ENCODE measurements around the gene CRLF3.
"Not testable (repeated sequence)": the region's sequence is repeated elsewhere in the genome, so short reads cannot be mapped to it uniquely, and the experiment has no call there.

CRLF3 gene

DNA sequence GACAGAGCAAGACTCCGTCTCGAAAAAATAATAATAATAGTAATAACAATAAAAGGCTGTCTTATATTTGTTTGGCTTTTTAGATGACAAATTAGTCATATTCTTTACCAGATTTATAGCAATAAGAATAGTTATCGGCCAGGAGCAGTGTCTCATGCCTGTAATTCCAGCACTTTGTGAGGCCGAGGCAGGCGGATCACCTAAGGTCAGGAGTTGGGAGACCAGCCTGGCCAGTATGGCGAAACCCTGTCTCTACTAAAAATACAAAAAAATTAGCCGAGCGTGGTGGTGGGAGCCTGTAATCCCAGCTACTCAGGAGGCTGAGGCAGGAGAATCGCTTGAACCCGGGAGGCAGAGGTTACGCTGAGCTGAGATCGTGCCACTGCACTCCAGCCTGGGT is 10.3 kb downstream of the CRLF3 start:
- not testable (repeated sequence) for DNase-seq

DNA sequence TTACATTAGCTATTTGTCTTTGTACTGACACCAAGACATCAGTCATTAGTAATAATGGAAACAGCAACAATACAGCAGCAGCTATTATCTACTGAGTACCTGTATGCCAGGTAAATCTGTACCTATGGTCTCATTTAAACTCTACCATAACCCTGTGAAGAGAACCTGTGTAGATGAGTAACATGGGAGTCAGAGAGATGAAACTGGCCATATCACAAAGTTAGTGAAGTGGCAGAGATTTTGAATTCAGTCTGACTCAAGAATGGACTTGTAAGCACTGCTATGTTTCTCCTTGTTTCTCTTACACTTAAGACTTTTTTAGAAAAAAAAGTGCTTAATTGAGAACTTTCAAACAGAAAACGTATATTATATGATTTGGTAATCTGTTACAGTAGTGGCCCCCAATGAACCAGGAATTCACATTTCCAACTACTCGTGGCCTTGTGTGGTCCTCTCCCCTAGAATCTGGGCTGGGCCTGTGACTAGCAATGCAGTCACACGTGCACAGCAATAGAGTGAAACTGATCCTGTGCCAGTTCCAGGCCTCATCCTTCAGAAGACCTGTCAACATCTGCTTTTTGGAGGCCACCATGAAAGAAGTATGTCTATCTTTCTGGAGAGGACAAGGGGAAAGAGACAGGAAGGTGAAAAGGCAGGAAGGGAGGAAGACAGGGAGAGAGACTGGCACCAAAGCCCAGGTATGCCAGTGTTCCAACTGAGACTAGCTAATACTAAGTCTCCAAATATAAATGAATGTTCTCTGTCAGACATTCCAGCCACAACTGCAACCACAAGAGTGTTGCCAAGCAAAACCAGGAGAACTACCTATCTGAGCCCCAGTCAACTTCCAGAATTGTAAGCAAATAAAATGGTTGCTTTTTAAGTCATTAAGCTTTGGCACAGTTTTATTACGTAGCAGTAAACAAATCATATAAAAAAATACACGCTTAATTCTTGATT is 12.0 kb downstream of the CRLF3 start:
- no peak for DNase-seq

DNA sequence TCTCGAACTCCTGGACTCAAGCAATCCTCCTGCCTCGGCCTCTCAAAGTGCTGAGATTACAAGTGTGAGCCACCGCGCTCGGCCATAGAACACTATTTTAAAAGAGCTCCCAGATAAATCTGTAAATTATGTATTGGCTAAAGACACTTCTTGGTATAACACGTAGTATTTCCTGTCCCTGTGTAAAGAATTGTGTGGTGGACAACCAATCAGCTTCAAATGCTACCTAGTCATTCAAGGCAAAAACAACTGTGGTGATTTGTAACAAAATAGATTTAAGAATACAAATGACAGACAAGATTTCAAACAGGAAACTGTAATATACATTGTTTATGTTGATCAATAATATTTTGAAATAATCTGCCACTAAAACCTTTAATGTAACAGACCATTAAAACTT is 14.6 kb downstream of the CRLF3 start:
- DNase-seq: no peak

DNA sequence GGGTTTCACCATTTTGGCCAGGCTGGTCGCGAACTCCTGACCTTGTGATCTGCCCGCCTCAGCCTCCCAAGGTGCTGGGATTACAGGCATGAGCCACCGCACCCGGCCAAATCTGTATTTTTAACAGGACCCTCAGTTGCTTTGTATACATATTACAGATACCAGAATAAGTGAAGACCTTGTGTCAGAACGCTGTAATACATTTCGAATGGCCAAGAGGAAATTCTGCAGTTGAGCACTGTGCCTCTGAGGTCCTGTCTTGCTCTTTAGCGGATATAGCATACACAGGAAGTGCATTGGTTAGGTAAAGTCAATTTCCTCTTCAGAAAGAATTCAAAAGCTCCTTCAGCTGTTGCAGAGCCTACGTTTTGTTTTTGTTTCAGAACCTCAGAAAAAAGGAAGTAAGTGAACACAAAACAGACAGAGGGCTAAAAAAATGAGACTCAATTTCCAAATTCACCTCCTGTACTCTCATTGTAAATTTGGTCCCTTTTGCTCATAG is 15.7 kb downstream of the CRLF3 start:
- DNase-seq: no peak

DNA sequence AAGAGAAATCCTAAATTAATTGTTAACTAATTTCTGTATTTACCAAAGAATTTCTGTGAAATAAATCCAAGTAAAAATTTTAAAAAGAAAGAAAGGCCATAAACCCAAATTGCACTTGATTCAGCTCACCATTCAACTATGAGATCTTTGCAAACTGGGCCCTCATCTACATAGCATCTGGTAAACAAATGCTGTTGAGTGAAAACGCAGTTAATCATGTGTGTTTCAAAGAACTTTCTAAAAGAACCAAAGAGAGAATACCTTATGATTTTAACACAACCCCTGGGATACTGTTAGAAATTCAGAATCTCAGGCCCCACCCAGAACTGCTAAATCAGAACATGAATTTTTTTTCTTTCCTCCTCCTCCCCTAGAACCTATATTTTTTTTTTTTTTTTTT is 16.6 kb downstream of the CRLF3 start:
- no peak for DNase-seq

DNA sequence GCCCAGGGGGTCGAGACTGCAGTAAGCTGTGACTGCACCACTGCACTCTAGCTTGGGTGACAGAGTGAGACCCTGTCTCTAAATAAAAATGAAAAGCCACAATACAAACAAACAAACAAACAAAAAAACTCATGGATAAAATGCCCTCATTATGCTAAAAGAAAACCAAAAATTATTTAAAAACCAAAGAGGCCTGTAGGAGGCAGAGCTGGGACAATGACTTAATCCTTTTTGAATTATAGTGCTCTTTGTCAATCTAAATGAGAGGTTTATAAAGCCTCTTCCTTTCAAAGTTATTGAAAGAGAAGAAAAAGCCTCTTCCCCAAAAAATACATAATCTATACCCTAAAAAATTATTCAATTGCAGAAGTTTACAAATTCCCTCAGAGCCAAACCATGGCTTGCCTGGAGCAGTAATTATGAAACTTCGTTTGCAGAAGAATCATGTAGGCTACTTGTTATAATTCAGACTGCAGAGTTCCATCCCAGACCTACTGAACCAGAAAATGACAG is 18.5 kb downstream of the CRLF3 start:
- no peak for DNase-seq

DNA sequence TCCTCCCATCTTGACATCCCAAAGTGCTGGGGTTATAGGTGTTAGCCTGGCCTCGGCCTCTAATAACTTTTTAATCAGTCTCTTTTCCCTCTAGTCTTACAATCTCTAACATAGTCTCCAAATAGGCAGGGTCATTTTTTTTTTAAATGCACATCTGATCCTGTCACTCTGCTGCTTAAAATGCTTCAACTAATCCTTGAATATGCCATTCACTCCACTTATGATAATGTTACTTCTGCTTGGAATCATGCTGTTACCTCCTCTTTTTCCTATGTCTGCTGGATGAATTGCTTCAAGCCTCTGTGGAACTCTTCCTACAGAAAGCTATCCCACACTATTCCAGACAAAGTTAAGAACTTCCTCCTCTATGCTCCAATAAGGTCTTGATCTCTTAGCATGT is 22.8 kb downstream of the CRLF3 start:
- no peak for DNase-seq

DNA sequence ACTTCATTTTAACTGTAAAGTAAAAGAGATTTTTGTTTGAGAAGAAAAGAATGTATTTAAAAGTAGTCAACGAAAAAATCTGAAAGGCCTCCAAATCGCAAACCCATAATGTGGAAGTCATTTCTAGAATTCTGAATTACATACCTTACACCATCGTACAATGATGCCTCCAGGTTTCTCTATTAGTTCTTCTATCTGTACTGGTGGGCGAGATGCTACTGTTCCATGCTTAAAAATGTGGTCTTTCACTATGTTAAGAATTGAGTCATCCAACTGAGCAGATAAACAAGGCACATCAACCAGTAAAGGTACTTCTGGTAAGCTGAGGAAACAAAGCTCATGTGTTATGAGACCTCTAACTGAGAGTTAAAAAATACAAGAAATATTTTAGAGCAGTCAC is 28.5 kb downstream of the CRLF3 start:
- no peak for DNase-seq

DNA sequence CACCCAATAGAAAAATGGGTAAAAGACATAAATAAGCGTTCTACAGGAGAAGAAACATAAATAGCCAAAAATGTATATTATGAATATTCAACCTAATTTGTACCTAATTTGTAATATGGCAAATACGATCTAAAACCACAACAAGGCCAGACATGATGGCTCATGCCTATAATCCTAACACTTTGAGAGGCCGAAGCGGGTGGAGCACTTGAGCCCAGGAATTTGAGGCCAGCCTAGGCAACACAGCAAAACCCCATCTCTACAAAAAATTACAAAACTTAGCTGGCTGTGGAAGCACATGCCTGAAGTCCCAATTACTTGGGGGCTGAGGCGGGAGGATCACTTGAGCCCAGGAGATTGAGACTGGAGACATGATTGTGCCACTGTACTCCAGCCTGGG is 30.1 kb downstream of the CRLF3 start:
- DNase-seq: no peak

DNA sequence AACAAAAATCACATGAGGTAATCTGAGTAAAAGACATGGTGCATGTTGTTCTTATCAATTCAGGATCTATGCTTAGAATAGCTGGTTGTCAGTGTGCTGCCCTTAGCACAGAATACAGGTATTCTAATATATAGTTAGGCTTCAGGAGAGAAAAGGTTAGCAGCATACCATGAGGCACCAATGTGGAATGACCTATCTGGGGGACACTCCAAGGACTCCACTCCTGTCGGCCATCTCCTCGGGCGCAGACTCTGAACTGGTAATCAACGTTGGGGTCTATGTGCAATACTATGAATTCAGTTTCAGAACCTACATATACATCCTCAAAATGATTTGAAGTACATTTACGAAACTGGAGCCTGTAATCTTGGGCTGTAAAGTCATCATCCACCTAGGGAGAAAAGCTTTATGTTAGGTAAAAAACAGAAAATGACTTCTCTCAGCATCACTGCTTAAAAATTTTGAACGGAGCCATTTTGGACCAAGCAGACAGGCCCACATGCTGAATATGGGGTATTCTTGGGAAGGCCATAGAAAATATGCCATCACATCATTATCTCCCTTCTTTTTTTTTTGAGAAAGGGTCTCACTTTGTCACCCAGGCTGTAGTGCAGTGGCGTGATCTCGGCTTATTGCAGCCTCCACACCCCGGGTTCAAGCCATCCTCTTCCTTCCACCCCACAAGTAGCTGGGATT is 31.1 kb downstream of the CRLF3 start:
- DNase-seq: no peak

DNA sequence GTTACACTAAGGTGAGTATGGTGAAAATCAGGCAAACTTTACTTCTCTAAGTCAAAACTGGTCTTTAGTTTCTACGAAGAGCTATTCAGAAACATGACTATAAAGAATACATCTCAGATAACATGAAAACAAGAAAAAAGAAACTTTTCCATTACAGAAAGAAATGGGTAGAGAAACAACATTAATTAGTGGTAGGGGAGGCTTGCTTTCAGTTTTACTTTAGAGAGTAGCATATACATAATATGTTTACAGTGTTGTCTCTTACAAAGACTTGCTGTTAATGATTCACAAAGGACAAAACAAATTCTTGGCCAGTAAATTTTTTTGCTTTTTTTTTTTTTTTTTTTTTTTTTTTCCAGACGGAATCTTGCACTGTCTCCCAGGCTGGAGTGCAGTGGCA is 34.2 kb downstream of the CRLF3 start:
- DNase-seq: no peak

DNA sequence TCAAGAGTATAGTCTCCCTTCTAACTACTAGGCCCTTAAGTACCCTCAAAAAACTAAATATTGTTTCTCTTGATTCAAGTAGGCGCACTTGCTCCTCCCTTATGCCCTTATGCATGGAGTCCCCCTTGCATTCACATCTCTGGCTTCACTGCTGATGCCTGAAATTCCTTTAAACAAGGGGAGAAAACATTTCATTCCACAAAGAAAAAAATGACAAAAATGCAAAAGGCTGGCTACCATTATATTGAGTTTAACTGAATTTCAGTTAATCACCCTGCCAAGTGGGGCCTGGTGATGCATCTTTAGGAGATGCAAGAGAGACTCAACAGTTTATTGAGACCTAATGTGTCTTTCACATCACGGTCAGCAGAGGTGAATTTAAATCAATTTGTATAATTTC is 35.6 kb downstream of the CRLF3 start:
- no peak for DNase-seq

DNA sequence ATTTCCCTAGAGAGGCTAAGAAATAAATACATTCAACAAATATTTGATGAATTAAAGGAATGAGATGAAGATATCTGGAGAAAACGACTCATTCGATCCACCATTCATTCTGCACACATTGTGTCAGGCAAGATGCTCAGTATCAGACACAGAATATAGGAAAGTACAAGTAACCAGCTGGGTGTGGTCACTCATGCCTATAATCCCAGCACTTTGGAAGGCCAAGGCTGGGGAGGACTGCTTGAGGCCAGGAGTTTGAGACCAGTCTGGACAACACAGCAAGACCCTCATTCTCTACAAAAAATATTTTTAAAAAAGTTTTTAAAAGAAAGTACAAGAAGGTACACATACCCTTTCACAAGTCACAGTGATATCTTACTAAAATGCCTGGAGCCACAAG is 42.3 kb downstream of the CRLF3 start:
- no peak for DNase-seq

DNA sequence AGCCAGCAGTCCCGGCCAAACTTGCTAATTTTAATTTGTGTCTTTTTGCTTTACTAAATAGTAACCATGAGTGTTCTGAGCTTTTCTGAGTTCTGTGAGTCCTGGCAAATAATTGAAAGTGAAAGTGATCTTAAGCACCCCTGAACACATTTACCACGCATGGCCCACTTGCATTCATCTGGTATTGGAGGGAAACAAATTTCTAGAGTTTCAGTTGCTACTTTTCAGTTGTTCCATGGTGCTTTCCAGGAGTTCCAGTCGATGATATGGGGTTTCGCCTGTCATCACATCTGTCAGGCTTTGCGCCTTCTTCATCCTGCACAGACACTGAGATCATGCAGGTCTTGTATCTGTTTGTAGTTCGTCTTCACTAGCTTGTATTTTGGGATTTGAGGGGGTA is 44.1 kb downstream of the CRLF3 start:
- DNase-seq: no peak

DNA sequence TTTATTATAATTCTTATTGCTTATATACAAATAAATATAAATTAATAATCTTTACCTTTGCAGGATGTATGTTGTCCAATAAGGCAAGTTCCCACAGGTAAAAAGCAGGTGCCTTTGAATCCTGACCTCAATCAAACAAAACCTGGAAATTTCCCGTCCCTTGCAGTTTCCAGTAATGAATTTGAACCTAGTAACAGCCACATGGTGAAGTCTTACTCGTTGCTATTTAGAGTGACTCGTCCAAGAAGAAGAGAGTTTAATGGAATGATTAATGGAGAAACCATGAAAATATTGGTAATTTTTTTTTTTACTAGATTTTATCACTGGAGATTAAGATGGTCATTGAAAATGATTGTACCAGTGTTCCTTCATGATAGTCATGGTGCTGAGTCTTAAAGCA is 55.7 kb downstream of the CRLF3 start:
- DNase-seq: not testable (repeated sequence)

DNA sequence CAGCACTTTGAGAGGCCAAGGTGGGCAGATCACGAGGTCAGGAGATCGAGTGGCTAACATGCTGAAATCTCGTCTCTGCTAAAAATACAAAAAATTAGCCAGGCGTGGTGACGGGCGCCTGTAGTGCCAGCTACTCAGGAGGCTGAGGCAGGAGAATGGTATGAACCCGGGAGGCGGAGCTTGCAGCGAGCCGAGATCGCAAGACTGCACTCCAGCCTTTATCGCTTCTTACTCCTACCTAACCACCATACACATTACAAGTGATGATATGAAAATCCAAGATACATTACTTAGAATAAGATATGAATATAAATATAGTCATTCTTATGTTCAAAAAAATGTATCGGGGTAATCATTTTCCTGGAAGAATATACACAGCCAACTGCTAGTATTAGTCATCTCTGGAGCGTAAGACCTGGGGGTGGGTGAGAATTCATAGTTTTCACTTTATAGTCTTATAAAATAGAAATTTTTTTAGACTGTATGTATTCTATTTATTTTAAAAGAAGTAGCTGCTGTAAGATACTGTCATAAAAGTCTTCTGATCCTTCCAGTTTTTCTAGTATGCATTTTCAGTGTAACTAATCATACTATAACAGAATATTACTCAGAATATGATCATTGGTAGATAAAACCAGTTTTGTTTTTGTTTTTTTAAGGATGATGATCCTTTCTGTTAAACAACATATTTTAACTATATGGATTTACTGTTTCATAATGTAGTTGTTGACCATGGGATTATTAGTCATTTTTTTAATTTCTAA is 56.7 kb downstream of the CRLF3 start:
- DNase-seq: not testable (repeated sequence)

DNA sequence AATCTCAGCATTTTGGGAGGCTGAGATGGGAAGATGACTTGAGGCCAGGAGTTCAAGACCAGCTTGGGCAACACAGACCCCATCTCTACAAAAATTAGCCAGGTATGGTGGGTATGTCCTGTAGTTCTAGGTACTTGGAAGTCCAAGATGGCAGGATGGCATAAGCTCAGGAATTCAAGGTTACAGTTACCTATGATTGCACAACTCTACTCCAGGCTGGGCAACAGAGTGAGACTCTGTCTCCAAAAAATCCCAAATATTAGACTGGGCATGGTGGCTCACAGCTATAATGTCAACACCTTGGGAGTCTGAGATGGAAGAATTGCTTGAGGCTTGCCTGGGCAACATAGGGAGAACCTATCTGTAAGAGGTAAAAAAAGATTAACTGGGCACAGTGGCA is 63.4 kb downstream of the CRLF3 start:
- no peak for DNase-seq

DNA sequence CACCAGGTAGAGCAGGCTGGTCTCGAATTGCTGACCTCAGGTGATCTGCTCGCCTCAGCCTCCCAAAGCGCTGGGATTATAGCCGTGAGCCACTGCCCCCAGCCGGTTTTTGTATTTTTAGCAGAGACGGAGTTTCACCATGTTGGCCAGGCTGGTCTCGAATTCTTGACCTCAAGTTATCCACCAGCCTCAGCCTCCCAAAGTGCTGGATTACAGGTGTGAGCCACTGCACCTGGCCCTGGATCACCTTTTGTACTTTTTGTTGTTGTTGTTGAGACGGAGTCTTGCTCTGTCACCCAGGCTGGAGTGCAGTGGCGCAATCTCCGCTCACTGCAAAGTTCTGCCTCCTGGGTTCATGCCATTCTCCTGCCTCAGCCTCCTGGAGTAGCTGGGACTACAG is 71.2 kb downstream of the CRLF3 start:
- not testable (repeated sequence) for DNase-seq

DNA sequence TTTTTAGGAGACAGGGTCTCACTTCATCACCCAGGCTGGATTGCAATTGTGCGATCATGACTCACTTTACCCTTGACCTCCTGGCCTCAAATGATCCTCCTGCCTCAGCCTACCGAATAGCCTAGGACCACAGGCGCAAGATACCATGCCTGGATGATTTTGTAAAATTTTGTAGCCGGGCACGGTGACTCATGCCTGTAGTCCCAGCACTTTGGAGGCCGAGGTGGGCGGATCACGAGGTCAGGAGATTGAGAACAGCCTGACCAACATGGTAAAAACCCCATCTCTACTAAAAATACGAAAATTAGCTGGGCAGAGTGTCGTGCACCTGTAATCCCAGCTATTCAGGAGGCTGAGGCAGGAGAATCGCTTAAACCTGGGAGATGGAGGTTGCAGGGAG is 73.5 kb downstream of the CRLF3 start:
- not testable (repeated sequence) for DNase-seq

DNA sequence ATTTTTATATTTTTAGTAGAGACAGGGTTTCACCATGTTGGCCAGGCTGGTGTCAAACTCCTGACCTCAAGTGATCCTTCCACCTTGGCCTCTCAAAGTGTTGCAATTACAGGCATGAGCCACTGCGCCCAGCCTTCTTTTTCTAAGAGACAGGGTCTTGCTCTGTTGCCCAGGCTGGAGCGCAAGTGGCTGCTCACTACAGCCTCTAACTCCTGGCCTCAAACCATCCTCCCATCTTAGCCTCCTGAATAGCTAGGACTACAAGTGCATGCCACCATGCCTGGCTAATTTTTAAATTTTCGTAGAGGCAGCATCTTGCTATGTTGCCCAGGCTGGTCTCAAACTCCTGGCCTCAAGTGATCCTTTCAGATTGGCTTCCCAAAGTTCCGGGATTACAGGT is 76.9 kb downstream of the CRLF3 start:
- DNase-seq: not testable (repeated sequence)

DNA sequence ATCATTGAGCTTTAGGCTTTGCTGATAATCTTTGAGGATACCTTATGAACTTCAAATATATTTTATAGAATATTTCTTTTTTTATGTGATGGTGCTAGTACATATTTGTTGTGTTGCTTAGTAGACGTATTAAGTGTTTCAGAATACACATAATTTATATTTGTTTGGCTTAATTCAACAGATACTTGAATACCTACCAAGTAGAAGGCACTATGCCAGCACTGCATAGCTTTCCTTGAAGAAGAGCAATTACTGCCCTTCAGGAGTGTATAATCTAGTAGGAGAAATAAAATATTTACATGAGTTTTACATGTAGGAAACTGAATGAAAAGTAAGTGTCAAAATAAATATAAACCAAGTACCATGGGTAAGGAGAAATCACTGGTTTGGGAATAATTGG is 81.8 kb downstream of the CRLF3 start:
- DNase-seq: not testable (repeated sequence)

DNA sequence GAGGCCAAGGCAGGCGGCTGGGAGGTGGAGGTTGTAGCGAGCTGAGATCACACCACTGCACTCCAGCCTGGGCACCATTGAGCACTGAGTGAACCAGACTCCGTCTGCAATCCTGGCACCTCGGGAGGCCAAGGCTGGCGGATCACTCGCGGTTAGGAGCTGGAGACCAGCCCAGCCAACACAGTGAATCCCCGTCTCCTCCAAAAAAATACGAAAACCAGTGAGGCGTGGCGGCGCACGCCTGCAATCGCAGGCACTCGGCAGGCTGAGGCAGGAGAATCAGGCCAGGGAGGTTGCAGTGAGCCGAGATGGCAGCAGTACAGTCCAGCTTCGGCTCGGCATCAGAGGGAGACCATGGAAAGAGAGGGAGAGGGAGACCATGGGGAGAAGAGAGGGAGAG is 88.1 kb downstream of the CRLF3 start:
- not testable (repeated sequence) for DNase-seq

DNA sequence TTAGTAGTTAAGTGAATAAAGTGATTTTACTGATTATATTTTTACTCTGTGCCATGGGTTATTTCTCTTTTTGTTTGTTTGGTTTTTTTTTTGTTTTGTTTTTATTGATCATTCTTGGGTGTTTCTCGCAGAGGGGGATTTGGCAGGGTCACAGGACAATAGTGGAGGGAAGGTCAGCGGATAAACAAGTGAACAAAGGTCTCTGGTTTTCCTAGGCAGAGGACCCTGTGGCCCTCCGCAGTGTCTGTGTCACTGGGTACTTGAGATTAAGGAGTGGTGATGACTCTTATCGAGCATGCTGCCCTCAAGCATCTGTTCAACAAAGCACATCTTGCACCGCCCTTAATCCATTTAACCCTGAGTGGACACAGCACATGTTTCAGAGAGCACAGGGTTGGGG is 88.8 kb downstream of the CRLF3 start:
- not testable (repeated sequence) for DNase-seq

Data from NCI-H1092 treated with DMSO at 0.1 percent for 48 hours (cell line).